Gastroesophageal sphincter (tissue), 4 donors: ENCODE measurements around the gene STN1. TPM values are rescaled to one million over a fixed set of nuclear protein-coding genes. Genes with fewer than 3 reads are reported as not detected.

Experiments used
- ATAC-seq: fragments of 150-250 bp; one replicate; pipeline ENCODE4 v1.9.1; 2016; ENCODE audit warnings: mild to moderate bottlenecking, moderate library complexity
- H3K27ac ChIP-seq, 4 donors: fragments of 200-600 bp; sonication (generic) in 3 of 4; 1 replicate in 3 of 4; 2 replicates in 1 of 4; pipeline ENCODE4 v1.5.1; 2016 to 2019
- H3K27me3 ChIP-seq: fragments of 200-600 bp; sonication (generic); one replicate; pipeline ENCODE4 v1.5.1; 2019
- H3K36me3 ChIP-seq, 2 donors: fragments of 200-600 bp; sonication (generic); one replicate each; pipeline ENCODE4 v1.5.1; 2019; ENCODE audit warnings: control low read depth in 1 of 2
- H3K4me1 ChIP-seq, 3 donors: fragments of 200-600 bp; sonication (generic); 1 replicate in 2 of 3; 2 replicates in 1 of 3; pipeline ENCODE4 v1.5.1; 2016 to 2019; ENCODE audit warnings: control low read depth in 2 of 3
- H3K4me3 ChIP-seq, 2 donors: fragments of 200-600 bp; sonication (generic); one replicate each; pipeline ENCODE4 v1.5.1; 2019; ENCODE audit warnings: mild to moderate bottlenecking in 1 of 2, moderate library complexity in 1 of 2
- H3K9me3 ChIP-seq, 3 donors: fragments of 200-600 bp; sonication (generic); one replicate each; pipeline ENCODE4 v1.5.1; 2017 to 2019; ENCODE audit warnings: control low read depth in 2 of 3
- EP300 ChIP-seq: sonication (generic); formaldehyde crosslinking; IDR thresholded peaks from one replicate; pipeline ENCODE4 v1.6.1; 2017; ENCODE audit warnings: antibody characterized with exemption, mild to moderate bottlenecking
- POLR2A ChIP-seq, 2 donors: fragments of 450-650 bp; IDR thresholded peaks; one replicate each; pipeline ENCODE4 v1.6.1; 2017; ENCODE audit warnings: antibody characterized with exemption in 2 of 2, mild to moderate bottlenecking in 2 of 2, moderate library complexity in 1 of 2
- POLR2AphosphoS5 ChIP-seq: sonication (generic); formaldehyde crosslinking; IDR thresholded peaks from one replicate; pipeline ENCODE4 v1.6.1; 2017; ENCODE audit warnings: antibody characterized with exemption
- WGBS, 2 donors: methylation state at CpG; one replicate each; pipeline ENCODE4 v1.1.5; 2018; ENCODE audit warnings: low coverage in 1 of 2; 5-methylcytosine and 5-hydroxymethylcytosine counted together
- total RNA-seq, 4 donors: library from RNA; depleted of rRNA; stranded (reverse); fragments of >200 nt; gene quantifications; one replicate each; pipeline ENCODE4 v1.1.0, GENCODE V29; 2016
- TF ChIP-seq, protein P1 (sequence below), 4 experiments: fragments of 200-600 bp in 2 of 4; fragments of 450-650 bp in 2 of 4; sonication (generic) in 1 of 4; IDR thresholded peaks; one replicate each; pipeline ENCODE4 v1.5.1; 2017 to 2019; ENCODE audit warnings: antibody characterized with exemption in 4 of 4, mild to moderate bottlenecking in 2 of 4, moderate library complexity in 2 of 4

STN1 gene
- total RNA-seq, 4 donors from 2014 or later = 17.1 to 31.6 (median 29.6) TPM

DNA sequence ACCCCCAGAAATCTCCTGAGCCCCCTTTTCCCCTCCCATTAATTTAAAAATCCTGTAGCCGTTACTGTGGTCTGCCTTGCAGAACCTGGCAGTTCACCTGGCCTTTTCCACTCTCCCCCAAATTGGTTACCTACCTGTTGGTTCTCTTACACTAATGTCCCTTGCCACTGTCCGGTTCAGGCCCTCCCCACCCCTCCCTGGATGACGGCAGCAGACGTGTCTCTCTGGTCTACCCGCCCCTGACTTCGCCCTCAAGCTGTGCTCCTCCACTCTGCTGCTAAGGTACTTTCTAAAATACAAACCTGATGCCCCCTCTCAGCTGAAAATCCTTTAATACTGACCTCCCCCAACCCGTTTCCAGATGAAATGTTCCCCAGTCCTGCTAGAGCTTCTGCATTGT lies 47.0 kb downstream of the STN1 start:
- no peaks in the 10 kb centered on the region for H3K4me1 ChIP-seq
- no peak for ATAC-seq

DNA sequence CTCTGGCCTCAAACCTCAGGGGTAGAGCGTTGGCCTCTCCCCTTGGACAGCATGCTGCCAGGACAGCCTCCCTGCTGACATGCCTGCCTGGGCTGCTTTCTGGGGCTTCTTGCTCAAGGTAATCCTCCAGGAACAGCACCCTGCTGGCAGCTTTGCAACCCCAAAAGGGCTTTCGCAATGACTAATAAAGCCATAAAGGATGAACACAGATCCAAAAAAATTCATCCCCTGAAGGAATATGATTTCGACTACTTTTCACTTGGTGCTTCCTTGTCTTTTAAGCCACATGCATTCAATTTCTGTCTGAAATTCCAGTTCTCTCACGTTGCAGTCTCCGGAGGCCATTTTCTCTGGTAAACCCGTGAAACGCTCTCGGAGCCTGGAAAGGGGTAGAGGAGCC lies 47.5 kb downstream of the STN1 start:
- TF ChIP-seq, protein P1, sequence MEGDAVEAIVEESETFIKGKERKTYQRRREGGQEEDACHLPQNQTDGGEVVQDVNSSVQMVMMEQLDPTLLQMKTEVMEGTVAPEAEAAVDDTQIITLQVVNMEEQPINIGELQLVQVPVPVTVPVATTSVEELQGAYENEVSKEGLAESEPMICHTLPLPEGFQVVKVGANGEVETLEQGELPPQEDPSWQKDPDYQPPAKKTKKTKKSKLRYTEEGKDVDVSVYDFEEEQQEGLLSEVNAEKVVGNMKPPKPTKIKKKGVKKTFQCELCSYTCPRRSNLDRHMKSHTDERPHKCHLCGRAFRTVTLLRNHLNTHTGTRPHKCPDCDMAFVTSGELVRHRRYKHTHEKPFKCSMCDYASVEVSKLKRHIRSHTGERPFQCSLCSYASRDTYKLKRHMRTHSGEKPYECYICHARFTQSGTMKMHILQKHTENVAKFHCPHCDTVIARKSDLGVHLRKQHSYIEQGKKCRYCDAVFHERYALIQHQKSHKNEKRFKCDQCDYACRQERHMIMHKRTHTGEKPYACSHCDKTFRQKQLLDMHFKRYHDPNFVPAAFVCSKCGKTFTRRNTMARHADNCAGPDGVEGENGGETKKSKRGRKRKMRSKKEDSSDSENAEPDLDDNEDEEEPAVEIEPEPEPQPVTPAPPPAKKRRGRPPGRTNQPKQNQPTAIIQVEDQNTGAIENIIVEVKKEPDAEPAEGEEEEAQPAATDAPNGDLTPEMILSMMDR (IDR thresholded peaks at IDR 0.05) = no peak
- TF ChIP-seq EP300 = no peak
- 80 to 81% methylated on average over 7 to 8 of the region's 8 CpGs for WGBS, 2 donors
- ATAC-seq = no peak
- peaks cover 0 to 9% (median 0%) of the 10 kb centered on the region in 3 donors for H3K9me3 ChIP-seq
- no peaks in the 10 kb centered on the region for H3K27me3 ChIP-seq
- no peaks in the 10 kb centered on the region for H3K4me1 ChIP-seq
- no peak overlapping the region for H3K4me3 ChIP-seq
- H3K36me3 ChIP-seq = peaks cover 0 to 30% of the 10 kb centered on the region in 2 donors
- H3K27ac ChIP-seq = no peak overlapping the region

More for the DNA sequence above, 47.0 kb downstream of the STN1 start:
- no peaks in the 10 kb centered on the region for H3K27me3 ChIP-seq
- peaks cover 0 to 5% (median 0%) of the 10 kb centered on the region in 3 donors for H3K9me3 ChIP-seq
- no peak overlapping the region for H3K4me3 ChIP-seq
- peaks cover 0 to 30% of the 10 kb centered on the region in 2 donors for H3K36me3 ChIP-seq
- TF ChIP-seq, protein P1 (IDR thresholded peaks at IDR 0.05) = no peak
- TF ChIP-seq POLR2AphosphoS5 = no peak
- TF ChIP-seq EP300 = no peak
- no peak for TF ChIP-seq POLR2A (IDR thresholded peaks at IDR 0.05)
- 78 to 90% methylated on average over 1 to 3 of the region's 7 CpGs for WGBS, 2 donors
- no peak overlapping the region for H3K27ac ChIP-seq

DNA sequence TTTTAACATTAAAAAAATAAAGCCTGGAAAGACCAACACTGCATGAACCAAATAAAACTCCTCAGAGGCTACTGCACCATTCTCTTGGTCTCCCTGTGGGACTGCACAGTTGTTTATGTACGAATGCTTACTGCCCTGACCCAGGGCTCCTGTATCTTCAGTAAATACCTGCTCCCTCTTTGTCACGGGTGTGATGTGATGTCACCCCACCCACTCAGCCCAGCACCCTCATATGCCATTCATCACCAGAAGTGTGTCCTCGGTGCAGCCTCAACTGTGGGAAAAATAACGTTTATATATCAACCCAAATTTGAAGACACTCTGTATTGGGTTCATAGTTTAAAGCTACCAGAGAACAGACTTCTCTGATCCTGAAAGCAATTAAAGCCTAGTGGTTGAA lies 48.6 kb downstream of the STN1 start:
- H3K9me3 ChIP-seq = peaks cover 0 to 21% (median 0%) of the 10 kb centered on the region in 3 donors
- ATAC-seq = no peak
- H3K27me3 ChIP-seq = no peaks in the 10 kb centered on the region
- H3K27ac ChIP-seq = no peak overlapping the region
- H3K36me3 ChIP-seq = peaks cover 0 to 30% of the 10 kb centered on the region in 2 donors
- no peaks in the 10 kb centered on the region for H3K4me1 ChIP-seq
- TF ChIP-seq, protein P1 (IDR thresholded peaks at IDR 0.05) = no peak
- TF ChIP-seq POLR2A (IDR thresholded peaks at IDR 0.05) (no peak), POLR2AphosphoS5 (no peak), EP300 (no peak)
- 64 to 80% methylated on average over 1 to 4 of the region's 4 CpGs for WGBS, 2 donors
- H3K4me3 ChIP-seq = no peak overlapping the region

DNA sequence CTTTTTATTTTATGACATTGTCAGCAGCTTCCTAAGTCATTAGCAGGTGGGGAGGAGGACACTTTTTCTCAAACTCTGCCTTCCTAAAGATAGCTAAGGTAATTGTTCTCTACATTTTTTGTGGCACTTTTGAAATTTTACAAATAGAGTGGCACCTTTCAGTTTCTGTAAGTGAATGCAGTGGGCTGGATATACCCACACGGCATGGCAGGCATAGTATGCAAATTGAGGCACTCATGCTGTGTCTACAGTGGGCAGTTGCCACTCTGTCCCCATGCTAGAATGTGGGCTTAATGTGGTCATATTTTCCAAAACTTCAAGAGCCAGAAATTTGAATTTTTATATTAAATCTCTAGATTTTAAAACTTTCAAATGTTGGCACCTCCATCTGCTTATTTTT lies 49.8 kb downstream of the STN1 start:
- Histone ChIP-seq H3K27ac (no peak overlapping the region), H3K27me3 (no peaks in the 10 kb centered on the region), H3K9me3 (peaks cover 0 to 21% (median 0%) of the 10 kb centered on the region in 3 donors), H3K4me1 (no peaks in the 10 kb centered on the region), H3K4me3 (no peak overlapping the region), H3K36me3 (peaks cover 0 to 22% of the 10 kb centered on the region in 2 donors)
- WGBS, 2 donors = 71% methylated on average over 1 of the region's 1 CpG; no CpG with 5 or more reads in 1 of the 2 donors
- ATAC-seq = no peak
- TF ChIP-seq, protein P1 (IDR thresholded peaks at IDR 0.05) = no peak
- no peak for TF ChIP-seq EP300
- TF ChIP-seq POLR2AphosphoS5 = no peak
- TF ChIP-seq POLR2A (IDR thresholded peaks at IDR 0.05) = no peak

DNA sequence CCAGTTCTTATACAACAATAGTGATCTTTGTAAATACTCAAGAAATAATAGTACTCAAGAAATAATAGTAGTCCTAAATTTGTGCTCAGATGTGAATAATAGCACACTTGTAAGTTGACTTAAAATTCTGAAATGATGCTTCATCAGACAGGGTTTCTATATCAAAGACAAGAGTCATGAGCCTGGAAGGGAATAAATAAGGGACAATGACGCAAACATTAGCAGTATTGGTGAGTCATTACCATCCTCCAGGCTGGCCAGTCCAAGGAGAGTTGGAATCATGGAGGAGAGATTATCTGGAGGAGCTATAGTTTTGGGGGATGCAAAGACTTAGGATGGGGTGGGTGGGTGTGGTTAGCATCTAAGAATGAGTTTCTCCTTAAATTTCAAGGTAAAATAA lies 56.5 kb downstream of the STN1 start:
- 64 to 92% methylated on average over 1 of the region's 1 CpG for WGBS, 2 donors
- Histone ChIP-seq H3K4me1 (peaks cover 0 to 7% (median 0%) of the 10 kb centered on the region in 3 donors), H3K4me3 (no peak overlapping the region), H3K9me3 (peaks cover 0 to 21% (median 0%) of the 10 kb centered on the region in 3 donors), H3K27ac (no peak overlapping the region), H3K27me3 (no peaks in the 10 kb centered on the region), H3K36me3 (no peaks in the 10 kb centered on the region)
- TF ChIP-seq, protein P1 (IDR thresholded peaks at IDR 0.05) = no peak
- TF ChIP-seq POLR2A (IDR thresholded peaks at IDR 0.05) (no peak), EP300 (no peak), POLR2AphosphoS5 (no peak)
- ATAC-seq = no peak
